IPS-NIHi11 (cell line): ENCODE measurements around the gene MYH10.

Experiments used
- DNase-seq: peaks from one replicate; pipeline ENCODE4 v3.0.0; 2012; ENCODE audit warnings: mixed read lengths, low spot score

Gene MYH10

DNA sequence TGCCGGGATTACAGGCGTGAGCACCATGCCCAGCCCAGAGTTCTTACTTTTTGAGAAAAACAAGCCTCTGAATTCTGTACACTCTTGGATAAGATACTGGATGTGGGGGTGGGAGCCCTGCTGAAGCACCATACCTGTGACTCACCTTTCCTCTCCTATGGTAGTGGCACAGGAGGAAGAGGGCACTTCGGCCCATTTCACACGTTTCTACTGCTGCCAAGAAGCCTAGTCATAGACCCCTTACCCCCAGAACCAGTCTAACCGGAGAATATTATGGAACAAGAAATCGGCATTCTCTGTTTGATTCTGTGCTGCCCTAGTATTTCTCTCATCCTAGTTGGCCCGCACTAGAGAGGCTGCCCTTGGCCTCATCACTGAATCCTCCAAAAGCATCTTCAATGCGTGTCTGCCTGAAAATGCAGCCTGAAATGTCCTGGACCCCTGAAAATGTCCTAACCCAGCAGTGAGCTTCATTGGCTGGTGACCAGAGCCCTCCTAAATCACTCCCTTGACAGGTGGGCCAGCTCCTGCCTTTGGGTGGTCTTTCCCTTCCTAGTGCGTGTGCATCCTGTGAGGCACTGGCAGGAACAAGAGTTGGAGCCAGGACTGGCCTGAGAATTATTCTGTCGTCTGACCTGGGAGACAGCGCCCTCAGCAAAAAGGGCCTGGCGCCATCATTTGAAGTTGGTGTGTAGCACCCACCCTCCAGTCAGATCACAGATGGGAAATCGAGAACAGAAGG is 156.9 kb downstream of the MYH10 start:
- DNase-seq, result no peak

DNA sequence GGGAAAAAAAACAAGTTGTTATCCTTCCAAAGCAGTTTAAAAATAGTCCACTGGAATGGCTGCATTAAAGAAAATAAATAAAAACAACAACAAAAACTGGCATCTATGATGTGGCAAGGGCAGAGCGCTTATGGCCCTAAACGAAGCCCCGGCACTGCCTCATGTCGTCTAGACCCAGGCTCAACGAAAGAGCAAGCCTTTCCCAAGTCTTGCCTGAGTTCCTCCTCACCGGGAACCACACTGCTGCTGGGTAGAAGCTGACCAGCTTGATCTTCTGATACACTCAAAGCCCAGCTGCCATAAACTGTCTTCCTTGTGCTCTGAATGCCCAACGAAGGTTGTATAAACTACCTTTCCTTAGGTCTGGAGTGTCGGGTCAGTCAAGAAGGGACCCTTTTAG is 157.9 kb downstream of the MYH10 start:
- no peak for DNase-seq

DNA sequence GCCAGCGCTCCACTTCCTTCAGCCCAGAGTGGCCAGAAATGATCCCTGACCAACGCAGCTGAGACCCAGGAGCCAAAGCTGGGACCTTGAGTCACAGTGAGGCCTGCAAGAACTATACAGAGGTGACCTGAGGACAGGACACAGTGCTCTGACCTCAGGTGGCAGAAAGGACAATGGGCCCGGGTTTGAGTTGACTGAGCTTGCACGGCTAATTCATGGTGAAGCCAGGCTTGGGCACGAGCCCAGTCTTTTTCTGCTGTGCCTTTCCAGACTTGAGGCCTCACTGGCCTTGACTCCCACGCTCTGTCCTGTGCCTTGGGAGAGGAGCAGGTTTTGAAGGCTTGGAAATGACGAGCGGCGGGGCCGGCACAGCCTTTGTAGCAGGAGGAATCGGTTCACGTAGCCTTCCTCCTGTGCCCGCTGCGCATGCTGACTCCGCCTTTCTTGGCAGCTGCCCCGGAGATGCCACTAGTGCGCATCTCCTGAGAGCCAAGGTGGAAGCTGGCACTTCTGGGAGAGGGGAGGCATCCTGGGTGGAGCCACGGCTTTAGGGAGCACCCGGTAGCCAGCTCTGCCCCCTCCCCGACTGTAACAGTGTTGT is 160.0 kb downstream of the MYH10 start:
- peak; percentile 47 for DNase-seq

DNA sequence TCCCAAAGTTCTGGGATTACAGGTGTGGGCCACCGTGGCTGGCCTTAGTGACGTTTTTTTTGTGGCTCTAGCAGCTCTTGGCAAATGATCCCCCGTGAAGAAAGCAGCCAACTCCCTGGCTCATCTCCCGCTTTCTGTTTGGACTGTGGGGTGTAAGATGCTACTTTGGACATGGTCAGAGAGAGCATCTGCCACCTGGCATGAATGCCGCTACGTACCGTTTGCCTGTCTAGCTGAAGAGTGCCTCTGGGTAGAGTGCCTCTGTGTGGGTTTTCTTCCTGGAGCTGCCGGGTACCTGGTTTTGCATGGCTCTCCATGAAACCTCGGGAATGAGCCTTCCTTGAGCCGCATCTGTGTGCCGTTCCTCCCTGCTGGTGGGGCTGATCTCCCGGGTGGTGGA is 160.6 kb downstream of the MYH10 start:
- no peak for DNase-seq

DNA sequence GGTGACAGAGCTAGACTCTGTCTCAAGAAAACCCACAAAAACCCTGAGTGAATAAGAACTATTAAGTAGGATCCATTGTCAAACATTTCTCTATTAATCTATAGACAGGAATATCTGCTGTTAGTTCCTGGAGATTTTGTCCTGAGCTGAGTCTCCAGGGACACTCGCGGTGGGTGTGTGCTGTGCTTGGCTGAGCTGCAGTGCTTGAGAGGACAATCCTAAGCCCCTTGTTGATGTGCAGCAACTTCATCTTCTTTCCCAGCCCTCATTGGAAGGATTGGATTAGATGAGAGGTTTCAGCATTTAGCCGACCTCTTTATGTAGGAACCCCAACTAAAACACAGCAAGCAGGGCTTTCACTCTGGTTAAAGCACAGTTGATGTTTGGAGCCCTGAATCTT is 161.5 kb downstream of the MYH10 start:
- DNase-seq, result no peak

DNA sequence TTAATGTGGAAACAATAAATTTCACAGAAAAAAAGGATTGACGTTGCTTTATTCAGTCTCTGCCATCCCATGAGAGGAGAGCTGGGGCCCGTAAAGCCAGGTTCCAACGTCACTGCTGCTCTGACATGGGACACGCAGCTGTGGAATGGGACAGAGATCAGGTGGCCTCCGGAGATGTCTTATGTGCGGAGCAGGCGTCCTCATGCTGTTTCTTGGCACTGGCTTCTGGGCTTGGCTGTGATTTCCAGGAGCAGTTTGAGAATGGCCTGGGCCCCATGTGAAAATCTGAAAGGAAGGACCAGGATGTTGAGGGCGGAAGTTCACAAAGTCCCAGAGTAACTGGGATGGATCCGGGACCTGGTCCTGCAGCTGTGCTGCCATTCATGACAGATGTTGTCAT is 162.4 kb downstream of the MYH10 start:
- DNase-seq, result no peak

DNA sequence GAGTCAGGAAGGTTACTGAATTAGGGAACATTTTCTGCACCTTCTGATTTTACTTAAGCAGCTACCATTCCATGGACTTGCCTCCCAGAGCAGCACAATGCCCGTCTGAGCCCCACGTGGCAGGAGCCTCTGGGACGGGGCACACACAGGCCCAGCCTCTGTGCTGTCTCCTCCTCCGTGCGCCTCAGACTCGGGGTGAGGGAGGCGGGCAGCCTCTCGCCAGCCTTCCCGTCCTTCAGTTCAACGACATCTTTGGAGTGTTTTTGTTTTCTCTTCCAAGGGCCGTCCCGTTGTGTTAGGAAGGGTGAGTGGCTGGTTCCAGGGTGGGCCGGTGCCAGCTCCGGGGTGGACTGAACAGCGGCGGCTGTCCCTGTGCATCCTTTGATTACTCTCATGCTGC is 163.0 kb downstream of the MYH10 start:
- no peak for DNase-seq

DNA sequence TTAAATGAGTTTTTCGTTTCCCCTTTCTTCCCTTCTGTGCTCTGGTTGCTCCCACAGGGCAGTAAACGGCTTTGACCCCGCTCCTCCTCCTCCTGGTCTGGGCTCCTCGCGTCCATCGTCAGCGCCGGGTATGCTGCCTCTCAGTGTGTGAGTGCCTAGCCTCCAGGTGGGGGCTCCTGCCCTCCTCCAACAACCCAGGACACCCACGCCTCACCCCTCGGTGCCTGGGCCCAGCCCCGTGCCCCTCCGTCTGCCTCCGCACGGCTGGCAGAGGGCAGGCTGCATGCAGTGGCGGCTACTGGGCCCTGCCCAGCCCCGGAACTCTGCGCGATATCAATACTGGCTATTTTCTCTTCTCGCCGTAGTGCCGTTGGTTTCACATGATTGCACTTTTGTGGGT is 163.7 kb downstream of the MYH10 start:
- no peak for DNase-seq

DNA sequence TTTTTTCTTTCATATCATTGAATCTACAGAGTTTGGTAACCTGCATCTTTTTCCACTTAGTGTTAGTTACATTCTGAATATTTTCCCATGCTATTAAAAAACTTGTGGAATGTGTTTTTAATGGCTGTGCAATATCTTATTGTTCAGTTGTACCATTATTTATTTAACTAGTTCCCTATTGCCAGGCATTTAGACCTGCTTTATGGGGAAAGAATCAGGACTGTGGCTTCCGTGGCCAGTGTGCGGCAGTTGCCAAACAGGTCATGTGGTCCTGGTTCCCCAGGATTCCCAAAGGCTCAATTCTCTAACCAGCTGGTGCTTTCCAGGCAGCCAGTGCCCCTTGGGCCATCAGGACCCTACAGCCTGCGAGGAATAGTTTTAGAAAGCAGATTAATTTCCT is 164.1 kb downstream of the MYH10 start:
- DNase-seq, result no peak

DNA sequence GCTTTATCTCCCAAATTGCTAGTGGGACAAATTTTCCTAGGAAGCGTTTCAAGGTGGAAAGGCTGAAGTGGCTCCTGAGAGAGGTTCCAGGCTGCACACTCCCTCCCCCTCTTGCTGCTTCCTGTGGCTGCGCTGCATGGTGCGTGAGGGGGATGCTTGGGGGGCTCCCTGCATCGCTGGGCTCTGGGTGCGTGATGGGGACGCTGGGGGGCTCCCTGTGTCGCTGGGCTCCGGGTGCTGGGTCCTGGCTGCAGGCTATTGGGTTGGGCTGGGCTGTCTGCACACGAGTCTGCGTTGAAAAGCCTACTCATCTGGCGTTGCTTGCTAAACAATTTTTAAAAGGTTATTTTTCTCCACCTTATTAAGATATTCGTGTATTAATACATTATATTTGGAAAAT is 164.8 kb downstream of the MYH10 start:
- DNase-seq, result no peak

DNA sequence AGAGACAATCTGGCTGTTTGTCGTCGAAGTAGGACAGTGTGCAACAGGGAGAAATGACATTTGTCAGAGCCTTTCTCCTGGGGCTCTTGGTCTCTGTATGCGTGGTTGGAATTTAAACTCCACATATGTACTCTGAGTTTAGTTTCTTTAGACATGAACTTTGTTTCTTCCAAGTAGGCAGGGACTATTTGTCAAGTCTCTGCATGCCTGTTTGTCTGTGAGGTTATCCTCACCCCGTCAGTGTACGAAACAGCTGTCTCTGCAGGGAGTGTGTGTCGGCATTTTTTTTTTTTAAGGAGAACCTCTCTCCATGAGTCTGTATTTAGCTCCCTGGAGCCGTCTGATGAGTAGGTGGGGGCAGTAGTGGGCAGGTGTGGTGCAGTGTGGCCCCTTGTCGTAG is 165.2 kb downstream of the MYH10 start:
- DNase-seq, result no peak

DNA sequence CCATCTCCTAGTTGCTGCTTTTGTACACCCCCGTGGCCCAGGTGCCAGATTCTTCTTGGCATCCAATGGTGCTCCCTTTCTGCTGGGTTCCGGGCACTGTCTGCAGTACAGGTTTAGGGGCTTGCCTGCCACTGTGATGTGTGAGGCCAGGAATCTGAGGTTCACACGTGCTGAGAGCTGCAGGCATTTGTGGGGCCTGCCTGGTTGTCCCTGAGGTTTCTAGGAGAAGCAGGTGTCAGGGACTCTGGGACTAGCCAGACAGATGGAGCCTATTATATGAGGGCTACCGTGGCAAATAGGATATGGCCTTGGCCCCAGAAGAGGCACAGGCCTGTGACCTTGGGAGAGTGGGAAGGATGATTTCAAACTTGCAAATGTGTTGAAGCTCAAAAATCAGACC is 165.6 kb downstream of the MYH10 start:
- no peak for DNase-seq

DNA sequence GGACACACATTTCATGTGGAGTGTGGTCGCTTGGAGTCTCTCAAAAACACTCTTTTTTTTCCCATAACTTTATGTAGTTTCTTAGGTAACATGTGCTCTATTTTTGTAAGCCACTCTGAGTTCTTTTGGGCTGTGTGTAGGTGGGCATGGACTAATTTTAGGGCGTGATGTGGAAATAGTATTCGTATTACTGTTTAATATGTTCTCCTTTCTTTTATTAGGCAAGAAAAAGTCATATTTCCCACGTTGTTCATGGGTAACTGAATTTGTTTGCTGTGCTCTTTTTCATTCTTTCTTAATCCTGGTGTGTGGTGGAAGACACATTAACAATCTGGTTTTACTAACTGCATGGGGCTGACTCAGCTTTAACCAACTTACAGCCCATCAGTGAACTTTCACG is 167.4 kb downstream of the MYH10 start:
- DNase-seq, result no peak

DNA sequence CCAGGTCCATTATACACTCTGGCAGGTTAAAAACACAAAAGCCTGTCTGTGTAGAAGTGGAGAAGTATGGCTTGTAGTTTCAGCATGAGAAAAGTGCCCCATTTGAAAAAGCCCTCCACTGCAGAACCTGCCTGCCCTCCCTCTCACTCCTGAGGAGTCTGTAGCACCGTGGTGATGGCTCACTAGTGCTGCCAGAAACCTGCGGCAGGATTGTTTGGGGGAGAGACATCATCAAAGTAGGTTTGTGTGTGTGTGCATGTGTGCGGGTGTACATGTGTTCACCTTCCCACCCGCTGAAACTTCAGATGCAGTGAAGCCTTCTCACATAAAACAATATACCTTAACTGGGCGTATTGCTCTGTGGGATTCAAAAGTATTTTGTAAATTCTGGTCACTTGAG is 168.0 kb downstream of the MYH10 start:
- DNase-seq, result no peak

DNA sequence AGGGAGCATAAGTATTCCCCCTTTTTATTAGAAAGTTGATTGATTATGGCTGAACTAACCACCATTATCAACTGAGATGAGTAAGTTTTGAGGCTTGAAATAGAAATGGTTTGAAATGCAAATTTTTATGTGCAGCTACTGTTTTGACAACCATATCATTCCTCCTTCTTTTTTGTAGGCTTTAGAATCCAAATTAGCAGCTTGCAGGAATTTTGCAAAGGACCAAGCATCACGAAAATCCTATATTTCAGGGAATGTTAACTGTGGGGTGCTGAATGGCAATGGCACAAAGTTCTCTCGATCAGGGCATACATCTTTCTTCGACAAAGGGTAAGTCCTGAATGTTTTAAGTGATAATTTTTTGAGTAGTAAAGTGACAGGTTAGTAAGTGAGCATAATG is 170.7 kb downstream of the MYH10 start:
- no peak for DNase-seq

DNA sequence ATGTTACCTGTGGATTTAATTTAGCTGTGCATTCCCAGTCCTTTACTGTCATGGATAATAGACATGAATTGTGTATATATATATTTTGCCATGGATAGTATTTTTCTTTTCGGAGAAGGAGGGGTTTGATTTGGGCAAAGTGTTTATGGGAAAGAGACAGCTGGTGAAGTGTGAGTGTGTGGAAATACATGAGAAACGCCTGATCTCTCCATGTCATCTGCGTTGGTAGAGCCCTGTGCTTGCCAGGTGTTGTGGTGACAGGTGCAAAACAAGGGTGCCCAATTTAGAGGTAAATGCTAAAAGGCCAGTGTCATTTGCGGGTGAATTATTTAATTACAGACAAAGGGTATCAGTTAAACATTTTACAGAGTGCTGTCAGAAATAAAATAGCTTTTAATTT is 171.4 kb downstream of the MYH10 start:
- DNase-seq, result no peak

DNA sequence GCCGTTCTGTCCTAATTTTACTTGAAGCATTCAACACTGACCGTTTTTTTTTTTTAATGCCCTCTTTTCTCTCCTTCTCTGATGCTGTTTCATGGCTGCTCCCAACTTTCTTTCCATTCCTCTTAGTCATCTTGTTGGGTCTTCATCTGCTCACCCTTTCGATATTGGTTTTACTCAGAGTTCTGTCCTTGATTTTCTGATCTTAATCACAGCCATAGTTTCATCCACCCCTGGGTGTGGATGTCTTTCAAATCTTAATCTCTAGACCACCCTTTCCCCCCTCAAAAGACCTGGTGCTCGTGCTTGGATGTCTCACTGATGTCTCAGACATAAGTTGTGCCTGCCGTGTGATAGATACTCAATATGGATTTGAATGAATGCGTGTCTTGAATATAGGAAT is 172.4 kb downstream of the MYH10 start:
- DNase-seq, result no peak

DNA sequence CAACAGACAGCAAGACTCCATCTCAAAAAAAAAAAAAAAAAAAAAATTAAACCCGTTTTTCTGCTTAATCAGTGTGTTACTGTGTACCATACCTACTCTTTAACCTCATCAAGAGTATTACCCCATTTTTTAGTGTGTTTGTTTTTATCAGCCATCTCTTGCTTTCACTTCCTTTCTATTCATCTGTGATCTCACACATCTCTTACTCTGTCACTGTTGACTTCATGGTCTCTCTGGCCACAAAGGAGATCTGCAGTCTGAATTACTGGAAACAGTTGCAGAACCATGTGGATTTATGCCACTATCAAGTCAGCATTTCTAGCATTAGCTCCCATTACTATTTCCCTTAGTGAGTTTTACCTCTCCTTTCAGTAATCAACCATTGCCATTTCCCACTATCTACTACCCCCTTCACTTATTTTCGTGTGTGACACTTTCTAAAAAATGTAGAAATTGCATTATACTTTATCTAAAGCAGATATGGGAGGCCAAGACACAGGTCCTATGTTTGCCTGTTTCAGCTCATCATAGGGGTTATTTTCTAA is 174.8 kb downstream of the MYH10 start:
- no peak for DNase-seq

DNA sequence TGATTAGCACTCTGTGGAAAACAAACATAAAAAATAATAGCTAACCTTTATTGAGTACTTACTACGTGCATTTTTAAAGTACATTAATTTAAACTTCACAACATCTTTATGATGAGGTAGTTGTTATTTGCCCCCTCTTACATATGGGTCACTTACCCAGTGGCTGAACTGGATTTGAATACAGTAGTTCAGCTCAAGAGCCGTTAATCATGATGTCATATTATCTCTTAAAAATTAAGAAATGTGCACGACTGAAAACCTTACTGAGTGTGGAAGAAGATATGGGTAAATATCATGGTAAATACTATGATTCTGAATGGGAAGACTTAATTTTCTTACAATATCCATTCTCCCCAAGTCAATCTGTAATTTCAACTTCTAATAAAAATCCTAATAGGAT is 177.2 kb downstream of the MYH10 start:
- no peak for DNase-seq

DNA sequence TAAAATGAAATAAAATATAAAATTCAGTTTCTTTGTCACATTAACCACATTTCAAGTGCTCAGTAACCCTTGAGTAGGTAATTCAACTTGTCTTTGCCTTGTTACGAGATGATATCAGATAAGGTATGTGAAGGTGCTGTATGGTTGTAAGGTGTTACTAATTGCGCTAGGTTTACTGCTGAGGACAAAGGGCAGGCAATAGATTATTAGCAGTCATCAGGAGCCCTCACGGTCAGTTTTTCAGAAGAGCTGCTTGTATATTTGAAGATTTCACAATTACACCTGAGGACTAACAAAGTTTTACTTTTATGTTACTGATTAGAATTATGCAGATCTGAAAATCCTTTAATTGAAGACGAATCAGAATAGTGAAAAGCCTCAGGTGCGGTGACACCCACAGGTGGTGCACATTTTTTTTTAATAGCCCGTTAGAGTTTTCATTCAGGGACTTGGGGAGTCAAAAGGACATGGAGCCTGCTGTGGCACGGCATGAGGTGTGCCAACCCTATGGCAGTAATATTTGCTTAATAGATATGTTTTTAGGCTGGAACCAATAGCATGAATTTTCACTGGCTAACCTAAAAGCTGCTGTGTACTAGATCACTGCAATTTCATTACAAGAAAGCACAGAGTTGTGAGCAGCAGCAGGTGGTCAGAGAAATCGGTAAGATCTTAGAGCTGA is 178.5 kb downstream of the MYH10 start:
- DNase-seq, result no peak

DNA sequence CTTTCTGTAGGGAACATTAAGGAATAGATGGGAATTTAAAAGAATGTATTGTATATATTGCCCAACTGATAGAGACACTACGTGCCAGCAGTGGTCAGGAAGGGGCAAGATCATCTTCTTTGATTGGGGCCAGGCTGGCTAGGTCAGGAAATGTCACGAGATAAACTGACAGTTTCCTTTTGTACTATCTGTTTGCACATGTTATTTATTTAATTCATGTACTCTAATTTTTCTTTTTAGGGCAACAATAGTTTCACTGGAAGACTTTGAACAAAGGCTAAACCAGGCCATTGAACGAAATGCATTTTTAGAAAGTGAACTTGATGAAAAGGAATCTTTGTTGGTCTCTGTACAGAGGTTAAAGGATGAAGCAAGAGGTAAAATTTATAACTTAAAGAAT is 182.2 kb downstream of the MYH10 start:
- DNase-seq, result no peak

DNA sequence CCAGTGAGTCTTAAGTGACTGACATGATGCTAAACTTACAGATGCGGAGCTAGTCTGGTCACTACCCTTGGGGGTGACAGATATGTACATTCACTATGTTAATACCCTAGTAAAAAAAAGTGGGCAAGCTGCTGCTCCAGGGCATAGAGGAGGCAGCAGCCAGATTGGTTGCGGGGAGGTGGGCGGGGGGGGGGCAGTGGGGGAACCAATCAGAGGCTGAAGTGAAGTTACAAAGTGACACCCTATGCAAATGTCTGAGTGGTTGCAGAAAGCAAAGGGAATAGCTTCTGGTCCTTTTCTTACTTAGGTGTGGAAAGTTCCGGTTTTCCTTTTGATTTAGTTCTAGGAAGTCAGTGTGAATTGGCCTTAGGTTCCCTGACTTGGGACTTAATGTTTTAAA is 182.7 kb downstream of the MYH10 start:
- peak; percentile 82 for DNase-seq

DNA sequence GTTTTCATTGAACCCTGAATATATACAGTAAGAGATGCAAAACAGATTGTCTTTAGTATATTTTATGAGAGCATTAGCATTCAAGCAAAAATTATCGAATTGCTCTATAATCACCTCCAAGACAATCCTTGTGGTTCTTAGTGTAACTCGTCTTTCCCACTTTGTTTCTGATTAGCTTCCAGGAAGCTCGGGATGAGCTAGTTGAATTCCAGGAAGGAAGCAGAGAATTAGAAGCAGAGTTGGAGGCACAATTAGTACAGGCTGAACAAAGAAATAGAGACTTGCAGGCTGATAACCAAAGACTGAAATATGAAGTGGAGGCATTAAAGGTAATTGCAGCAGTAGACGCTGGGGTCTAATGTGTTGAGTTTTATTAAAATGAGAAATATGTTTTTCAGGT is 185.0 kb downstream of the MYH10 start:
- no peak for DNase-seq
